ENCODE data around the gene TPST1.

The TPST1 gene

DNA sequence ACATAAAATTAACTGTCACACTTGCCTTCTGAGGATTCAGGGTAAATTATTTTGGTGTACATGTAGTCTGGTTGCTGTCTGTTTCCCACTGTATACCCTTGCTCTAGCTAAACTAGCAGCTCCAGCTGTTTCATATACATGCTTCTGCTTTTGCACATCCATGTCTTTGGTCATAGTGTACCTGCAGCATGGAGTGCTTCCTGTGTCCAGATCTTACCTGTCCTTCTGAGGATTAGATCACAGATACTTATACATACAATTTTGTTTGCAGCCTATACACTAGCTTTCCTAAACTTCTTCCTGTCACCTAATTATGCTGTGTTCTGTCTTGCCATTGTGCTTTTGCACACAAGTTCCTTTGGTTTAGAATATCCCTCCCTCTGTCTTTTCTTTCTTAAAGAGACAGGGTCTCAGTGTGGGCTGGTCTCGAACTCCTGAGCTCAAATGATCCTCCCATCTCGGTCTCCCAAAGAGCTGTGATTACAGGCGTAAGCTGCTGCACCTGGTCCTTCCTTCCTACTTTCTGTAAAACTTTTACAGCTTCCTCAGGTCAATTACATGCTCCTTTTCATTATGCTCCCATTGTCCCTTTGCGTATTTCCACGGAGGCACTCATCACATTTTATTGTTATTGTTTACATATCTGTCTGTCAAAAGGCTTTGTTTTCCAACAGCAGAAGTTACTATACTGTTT, 33.8 kb downstream of the TPST1 start:
- DNase-seq (ENCODE audit: low spot score): no peak

GRCh38 chr7:66239467-66239856, 34.3 kb downstream of the TPST1 start:
- no peak for DNase-seq (ENCODE audit: low spot score)

- no peak for DNase-seq (ENCODE audit: low spot score)
Measured at GRCh38 chr7:66245008-66245407, 39.9 kb downstream of the TPST1 start.

DNA sequence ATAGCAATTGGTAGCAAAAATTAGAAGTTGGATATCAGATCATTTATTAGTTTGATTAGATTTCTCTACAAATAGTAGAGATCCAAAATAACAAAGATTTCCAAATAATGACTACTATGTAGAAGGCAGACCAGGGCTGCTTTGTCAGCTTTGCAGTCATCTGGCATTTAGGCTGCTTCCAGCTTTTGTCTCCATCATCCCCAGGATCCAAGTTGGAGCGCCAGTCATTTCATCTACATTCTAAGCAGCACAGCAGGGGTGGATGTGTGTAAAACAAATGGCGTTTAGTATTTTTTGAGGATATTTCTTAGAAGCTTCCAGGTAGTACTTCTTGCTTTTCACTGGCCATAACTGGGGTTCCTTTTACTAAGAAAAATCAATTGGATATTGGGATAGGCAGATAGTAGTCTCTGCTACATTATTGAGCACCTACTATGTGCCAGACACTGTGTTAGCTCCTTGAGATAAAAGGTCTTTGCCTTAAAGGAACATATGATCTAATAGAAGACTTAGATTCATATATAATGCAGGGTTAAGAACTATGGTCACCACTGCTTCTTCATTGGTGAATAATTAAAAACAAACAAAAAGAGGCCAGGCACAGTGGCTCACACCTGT, 41.5 kb downstream of the TPST1 start:
- no peak for DNase-seq (ENCODE audit: low spot score)

DNA sequence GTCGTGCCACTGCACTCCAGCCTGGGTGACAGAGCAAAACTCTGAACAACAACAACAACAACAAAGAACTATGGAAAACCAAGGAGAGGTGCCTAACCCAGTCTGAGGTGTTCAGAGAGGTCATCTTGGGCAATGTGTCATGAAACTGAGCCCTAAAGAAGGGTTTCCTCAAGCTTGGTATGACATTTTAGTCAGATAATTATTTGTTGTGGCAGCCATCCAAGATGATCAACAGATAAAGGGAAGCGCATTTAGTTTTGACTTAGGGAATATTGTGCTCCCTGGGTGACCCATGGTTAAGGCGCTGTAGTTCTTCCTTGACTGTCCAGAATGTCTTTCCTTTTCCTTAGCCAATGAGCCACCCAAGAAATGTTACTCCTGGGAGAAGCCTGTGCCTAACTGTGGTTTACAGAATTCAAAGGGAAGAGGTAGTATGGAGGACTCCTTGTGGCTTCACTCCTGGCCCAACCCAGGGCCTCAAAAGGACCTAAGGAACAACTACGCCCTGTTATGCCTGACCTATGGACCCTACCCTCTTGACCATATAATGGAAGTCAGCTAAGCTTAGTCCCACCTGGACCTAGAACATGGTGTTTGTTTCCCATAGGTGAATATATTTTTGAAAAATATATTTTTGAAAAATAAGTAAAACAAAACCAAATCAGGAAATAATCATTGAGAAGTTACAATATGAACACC, 42.4 kb downstream of the TPST1 start:
- no peak for DNase-seq (ENCODE audit: low spot score)

DNA sequence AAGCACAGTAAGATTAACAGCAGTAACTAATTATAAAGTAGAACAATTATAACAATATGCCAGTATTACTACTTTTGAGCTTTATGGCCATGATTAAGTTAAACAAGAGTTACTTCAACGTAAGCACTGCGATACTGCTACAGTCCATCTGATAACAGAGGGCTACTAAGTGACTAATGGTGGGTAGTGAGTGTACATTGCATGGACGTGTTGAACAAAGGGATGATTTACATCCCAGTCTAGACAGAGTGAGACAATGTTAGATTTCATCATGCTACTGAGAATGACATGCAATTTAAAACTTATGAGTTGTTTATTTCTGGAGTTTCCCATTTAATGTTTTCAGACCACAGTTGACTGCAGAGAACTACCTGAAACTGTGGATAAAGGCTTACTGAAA, 45.6 kb downstream of the TPST1 start:
- no peak for DNase-seq (ENCODE audit: low spot score)

DNA sequence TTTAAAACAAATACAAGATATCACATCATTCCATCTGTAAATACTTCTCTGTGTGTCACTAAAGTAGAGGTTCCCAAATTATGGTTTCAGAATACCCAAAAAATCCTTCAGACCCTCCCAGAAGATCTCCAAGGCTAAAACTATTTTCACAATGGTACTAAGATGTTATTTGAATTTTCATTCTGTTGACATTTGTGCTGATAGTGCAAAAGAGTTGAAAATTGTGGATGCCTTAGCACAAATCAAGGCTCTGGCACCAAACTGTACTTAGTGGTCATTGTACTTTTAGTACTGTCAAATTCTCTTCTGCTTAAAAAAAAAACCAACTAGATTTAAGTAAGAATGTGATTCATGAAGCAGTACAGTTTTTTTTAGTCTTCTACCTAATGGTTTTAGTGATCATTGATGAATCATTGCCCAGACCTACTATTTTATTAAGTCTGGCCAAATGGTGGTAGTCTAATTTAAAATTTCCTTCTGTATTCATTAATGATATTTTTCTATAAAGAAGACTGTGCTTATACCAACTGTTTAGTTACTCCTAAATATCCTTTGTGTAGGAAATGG, 50.5 kb downstream of the TPST1 start:
- no peak for DNase-seq (ENCODE audit: low spot score)

DNA sequence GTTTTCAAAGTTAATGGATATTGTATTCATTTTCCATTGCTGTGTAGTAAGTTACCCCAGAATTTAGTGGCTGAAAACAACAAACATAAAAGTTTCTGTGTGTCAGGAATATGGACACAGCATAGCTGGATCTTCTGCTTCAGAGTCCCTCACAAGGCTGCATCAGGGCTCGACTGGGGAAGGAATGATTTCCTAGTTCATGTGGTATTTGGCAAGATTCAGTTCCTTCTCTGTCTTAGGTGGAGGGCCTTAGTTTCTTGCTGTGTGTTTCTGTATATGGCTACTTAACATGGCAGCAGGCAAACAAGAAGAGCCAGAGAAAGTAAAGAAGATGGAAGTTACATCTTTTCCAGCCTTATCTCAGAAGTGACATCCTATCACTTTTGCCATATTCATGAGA, 51.1 kb downstream of the TPST1 start:
- no peak for DNase-seq (ENCODE audit: low spot score)

- no peak for DNase-seq (ENCODE audit: low spot score)
Measured at GRCh38 chr7:66257481-66257880, 52.3 kb downstream of the TPST1 start.

GRCh38 chr7:66258409-66258808, 53.3 kb downstream of the TPST1 start:
- DNase-seq (ENCODE audit: low spot score): no peak

DNA sequence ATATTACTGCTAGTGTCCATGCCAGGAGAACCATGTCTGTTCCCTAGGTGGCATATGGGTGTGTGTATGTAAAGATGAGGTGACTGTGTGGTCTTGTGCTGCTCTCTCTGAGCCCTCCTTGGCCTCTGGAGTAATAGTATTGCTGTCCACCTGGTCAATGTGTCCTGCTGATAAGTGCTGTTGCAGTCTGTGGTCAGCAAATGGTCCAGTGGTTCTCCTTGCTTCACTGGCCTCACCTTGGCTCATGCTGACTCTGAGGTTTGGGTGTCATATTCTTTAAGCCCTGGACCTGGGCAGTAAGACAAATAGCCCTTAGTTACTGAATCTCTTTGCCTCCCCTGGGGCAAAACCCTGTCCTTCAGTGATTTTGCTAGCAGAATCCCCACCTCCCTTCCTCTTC, 56.8 kb downstream of the TPST1 start:
- no peak for DNase-seq (ENCODE audit: low spot score)

GRCh38 chr7:66263936-66264335, 58.8 kb downstream of the TPST1 start:
- DNase-seq (ENCODE audit: low spot score): no peak

GRCh38 chr7:66265566-66265965, 60.4 kb downstream of the TPST1 start:
- no peak for DNase-seq (ENCODE audit: low spot score)

GRCh38 chr7:66267249-66267648, 62.1 kb downstream of the TPST1 start:
- DNase-seq (ENCODE audit: low spot score): no peak

- DNase-seq (ENCODE audit: low spot score): no peak
Measured at GRCh38 chr7:66269978-66270377, 64.8 kb downstream of the TPST1 start.

GRCh38 chr7:66272321-66272720, 67.2 kb downstream of the TPST1 start:
- no peak for DNase-seq (ENCODE audit: low spot score)

DNA sequence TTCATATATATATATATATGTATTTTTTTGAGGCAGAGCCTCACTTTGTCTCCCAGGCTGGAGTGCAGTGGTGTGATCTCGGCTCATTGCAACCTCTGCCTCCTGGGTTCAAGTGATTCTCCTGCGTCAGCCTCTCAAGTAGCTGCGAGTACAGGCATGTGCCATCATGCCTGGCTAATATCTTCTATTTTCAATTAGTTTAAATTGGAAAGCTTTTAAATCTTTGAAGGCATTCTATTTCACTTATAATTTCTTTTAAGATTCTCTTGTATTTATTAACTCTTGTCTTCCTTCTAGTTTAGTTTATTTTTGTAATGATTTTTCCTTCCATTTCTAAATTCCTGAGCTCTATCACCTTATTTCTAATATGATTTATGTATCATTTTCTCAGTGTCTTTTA, 71.2 kb downstream of the TPST1 start:
- DNase-seq (ENCODE audit: low spot score): no peak

DNA sequence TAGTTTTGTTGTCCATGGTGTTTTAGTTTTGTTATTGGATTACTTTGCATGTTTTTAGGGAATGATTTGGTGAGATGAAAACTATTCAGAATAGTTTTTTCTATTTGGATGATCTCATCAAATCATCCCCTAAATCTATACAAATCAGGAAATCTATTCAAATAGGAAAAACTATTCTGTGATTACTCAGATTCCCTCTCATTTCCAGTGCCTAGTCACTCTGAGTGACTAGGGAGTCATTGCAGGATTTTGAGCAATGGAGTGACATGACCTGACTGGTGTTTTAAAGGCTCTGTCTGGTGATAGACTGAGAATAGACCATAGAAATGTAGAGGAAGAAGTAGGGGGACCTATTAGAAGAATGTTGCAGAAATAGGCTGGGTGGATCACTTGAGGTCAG, 72.4 kb downstream of the TPST1 start:
- no peak for DNase-seq (ENCODE audit: low spot score)

- DNase-seq (ENCODE audit: low spot score): no peak
Measured at GRCh38 chr7:66279912-66280311, 74.8 kb downstream of the TPST1 start.

DNA sequence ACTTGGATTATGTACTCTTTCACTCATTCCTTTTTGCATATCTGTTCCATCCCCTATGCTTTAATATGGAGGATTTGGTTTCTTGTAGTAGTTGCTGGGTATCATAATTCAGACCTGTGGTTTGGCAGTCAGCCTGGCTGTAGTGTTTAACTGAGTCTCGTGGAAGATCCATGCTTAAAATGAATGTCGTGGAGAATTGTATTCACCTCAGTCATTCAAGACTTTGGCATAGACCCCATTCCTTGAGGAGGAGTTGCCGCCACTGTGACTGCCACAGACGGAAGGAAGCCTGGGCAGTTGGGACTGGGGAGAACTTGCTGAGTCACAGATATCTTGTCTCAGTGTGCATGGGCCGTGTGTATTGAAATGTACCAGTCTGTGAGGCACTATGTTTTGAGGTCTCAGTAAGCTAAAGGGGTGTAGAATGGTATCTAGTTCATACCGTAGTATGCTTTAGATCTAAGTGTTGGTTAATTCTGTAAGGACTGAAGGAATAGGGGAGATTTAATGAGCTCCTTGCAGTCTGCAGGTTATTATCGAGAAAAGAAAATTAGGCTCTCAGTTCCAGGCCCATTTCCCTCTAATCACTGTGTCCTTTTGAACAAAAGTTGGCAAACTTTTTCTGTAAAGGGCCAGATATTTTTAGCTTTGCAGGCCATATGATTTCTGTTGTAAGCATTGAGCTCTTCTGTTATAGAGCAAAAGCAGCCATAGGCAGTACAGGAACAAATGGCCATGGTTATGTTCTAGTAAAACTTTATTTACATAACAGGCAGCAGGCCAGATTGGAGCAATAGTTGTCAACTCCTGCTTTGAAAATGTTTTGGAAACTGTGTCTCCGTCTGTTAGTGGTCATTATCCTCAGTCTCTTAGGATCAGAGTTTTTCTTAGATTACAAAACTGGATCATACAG, 76.8 kb downstream of the TPST1 start:
- DNase-seq (ENCODE audit: low spot score): no peak

DNA sequence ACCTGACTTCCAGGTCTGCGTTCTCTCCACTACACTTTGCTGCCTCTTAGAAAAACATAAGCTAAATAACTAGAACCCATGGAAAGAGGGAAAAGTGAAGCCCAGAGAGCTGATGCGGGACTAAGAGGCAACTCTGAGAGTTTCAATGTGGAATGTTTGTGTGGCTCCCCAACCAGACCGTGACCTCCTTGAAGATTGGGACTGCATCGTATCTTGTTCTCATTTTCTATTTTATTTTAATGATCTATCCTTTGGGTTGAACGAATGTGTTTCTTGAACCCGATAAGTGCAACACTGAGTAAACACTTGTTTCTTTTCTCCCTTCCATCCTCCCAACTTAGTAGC, 77.4 kb downstream of the TPST1 start:
- no peak for DNase-seq (ENCODE audit: low spot score)

Measured in CD4-positive, alpha-beta T cell treated with Interleukin-6 at 100 ng/mL for 8 hours (primary cell).